Measurements from ENCODE around the gene MYO5B.

DNA sequence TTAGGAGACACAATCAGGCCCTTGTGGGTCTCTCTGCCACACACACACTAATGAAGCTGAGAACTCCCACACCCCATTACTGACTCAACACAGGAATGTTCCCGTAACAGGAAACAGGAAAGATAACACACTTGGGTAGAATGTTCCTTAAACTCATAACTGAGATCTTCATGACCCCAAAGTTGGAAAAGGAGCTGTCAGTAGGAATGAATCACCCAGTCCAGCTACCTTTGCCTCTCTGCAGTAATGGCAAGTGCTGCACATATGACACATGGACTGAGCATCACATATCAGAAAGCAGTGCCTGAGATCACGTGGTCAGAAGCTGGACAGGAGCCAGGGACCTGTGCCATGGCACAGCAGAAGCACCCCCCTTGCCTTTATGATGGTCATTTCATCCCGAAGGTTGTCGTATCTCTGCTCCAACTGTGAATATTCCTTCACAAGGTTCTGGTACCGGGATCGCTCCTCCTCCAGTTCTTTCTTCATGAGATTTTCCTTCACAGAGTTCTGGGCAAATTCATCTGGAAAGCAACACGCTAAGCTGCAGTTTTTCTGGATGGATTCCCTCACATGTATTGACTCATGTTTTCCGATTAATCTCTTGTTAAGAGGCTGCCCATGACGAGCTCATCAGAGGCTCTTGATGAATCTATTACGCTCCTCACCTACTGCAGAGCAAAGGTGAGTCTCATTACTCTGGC is 316.2 kb downstream of the MYO5B start:
- TF ChIP-seq, protein P1, sequence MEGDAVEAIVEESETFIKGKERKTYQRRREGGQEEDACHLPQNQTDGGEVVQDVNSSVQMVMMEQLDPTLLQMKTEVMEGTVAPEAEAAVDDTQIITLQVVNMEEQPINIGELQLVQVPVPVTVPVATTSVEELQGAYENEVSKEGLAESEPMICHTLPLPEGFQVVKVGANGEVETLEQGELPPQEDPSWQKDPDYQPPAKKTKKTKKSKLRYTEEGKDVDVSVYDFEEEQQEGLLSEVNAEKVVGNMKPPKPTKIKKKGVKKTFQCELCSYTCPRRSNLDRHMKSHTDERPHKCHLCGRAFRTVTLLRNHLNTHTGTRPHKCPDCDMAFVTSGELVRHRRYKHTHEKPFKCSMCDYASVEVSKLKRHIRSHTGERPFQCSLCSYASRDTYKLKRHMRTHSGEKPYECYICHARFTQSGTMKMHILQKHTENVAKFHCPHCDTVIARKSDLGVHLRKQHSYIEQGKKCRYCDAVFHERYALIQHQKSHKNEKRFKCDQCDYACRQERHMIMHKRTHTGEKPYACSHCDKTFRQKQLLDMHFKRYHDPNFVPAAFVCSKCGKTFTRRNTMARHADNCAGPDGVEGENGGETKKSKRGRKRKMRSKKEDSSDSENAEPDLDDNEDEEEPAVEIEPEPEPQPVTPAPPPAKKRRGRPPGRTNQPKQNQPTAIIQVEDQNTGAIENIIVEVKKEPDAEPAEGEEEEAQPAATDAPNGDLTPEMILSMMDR (IDR thresholded peaks at IDR 0.05), result no peak
- TF ChIP-seq POLR2A (IDR thresholded peaks at IDR 0.05; ENCODE audit: low read depth) (no peak), POLR2AphosphoS5 (IDR thresholded peaks at IDR 0.05) (no peak), EP300 (IDR thresholded peaks at IDR 0.05) (no peak)

Measured in esophagus muscularis mucosa (tissue), 4 donors.